ENCODE measurements around the gene RASAL2.

Gene RASAL2

GRCh38 chr1:178127482-178128191, 33.7 kb downstream of the RASAL2 start:
- Histone ChIP-seq H3K4me3 (ENCODE audit: low read length) (no peak overlapping the region), H3K4me1 (ENCODE audit: control insufficient read depth, insufficient read depth, low read length) (no peaks in the 10 kb centered on the region), H3K36me3 (ENCODE audit: control insufficient read depth, insufficient read depth, low read length) (no peaks in the 10 kb centered on the region), H3K9ac (ENCODE audit: low read length) (no peak overlapping the region), H3K27me3 (ENCODE audit: control insufficient read depth, insufficient read depth, low read length) (no peaks in the 10 kb centered on the region), H3K27ac (ENCODE audit: low read depth, low read length) (no peak overlapping the region)

GRCh38 chr1:178133239-178133989, 39.5 kb downstream of the RASAL2 start:
- Histone ChIP-seq H3K27ac (ENCODE audit: low read depth, low read length) (no peak overlapping the region), H3K4me3 (ENCODE audit: low read length) (no peak overlapping the region), H3K36me3 (ENCODE audit: control insufficient read depth, insufficient read depth, low read length) (no peaks in the 10 kb centered on the region), H3K27me3 (ENCODE audit: control insufficient read depth, insufficient read depth, low read length) (no peaks in the 10 kb centered on the region), H3K4me1 (ENCODE audit: control insufficient read depth, insufficient read depth, low read length) (peaks cover 2% of the 10 kb centered on the region), H3K9ac (ENCODE audit: low read length) (no peak overlapping the region)

GRCh38 chr1:178134061-178134460, 40.2 kb downstream of the RASAL2 start:
- H3K27ac ChIP-seq (ENCODE audit: low read depth, low read length): no peak overlapping the region
- H3K4me1 ChIP-seq (ENCODE audit: control insufficient read depth, insufficient read depth, low read length): peaks cover 2% of the 10 kb centered on the region
- no peaks in the 10 kb centered on the region for H3K36me3 ChIP-seq (ENCODE audit: control insufficient read depth, insufficient read depth, low read length)
- no peak overlapping the region for H3K4me3 ChIP-seq (ENCODE audit: low read length)
- no peaks in the 10 kb centered on the region for H3K27me3 ChIP-seq (ENCODE audit: control insufficient read depth, insufficient read depth, low read length)
- H3K9ac ChIP-seq (ENCODE audit: low read length): no peak overlapping the region

- Histone ChIP-seq H3K9ac (ENCODE audit: low read length) (no peak overlapping the region), H3K4me1 (ENCODE audit: control insufficient read depth, insufficient read depth, low read length) (peaks cover 2% of the 10 kb centered on the region), H3K27ac (ENCODE audit: low read depth, low read length) (no peak overlapping the region), H3K4me3 (ENCODE audit: low read length) (no peak overlapping the region), H3K36me3 (ENCODE audit: control insufficient read depth, insufficient read depth, low read length) (no peaks in the 10 kb centered on the region), H3K27me3 (ENCODE audit: control insufficient read depth, insufficient read depth, low read length) (no peaks in the 10 kb centered on the region)
Measured at GRCh38 chr1:178137238-178137637, 43.3 kb downstream of the RASAL2 start.

- Histone ChIP-seq H3K27ac (ENCODE audit: low read depth, low read length) (no peak overlapping the region), H3K27me3 (ENCODE audit: control insufficient read depth, insufficient read depth, low read length) (no peaks in the 10 kb centered on the region), H3K4me3 (ENCODE audit: low read length) (no peak overlapping the region), H3K4me1 (ENCODE audit: control insufficient read depth, insufficient read depth, low read length) (peaks cover 1% of the 10 kb centered on the region), H3K9ac (ENCODE audit: low read length) (no peak overlapping the region), H3K36me3 (ENCODE audit: control insufficient read depth, insufficient read depth, low read length) (no peaks in the 10 kb centered on the region)
Measured at GRCh38 chr1:178142806-178143205, 48.9 kb downstream of the RASAL2 start.

GRCh38 chr1:178143730-178144690, 50.1 kb downstream of the RASAL2 start:
- H3K4me3 ChIP-seq (ENCODE audit: low read length): no peak overlapping the region
- no peak overlapping the region for H3K9ac ChIP-seq (ENCODE audit: low read length)
- H3K27me3 ChIP-seq (ENCODE audit: control insufficient read depth, insufficient read depth, low read length): no peaks in the 10 kb centered on the region
- H3K36me3 ChIP-seq (ENCODE audit: control insufficient read depth, insufficient read depth, low read length): no peaks in the 10 kb centered on the region
- no peaks in the 10 kb centered on the region for H3K4me1 ChIP-seq (ENCODE audit: control insufficient read depth, insufficient read depth, low read length)
- H3K27ac ChIP-seq (ENCODE audit: low read depth, low read length): no peak overlapping the region

- H3K4me1 ChIP-seq (ENCODE audit: control insufficient read depth, insufficient read depth, low read length): no peaks in the 10 kb centered on the region
Measured at GRCh38 chr1:178145605-178146004, 51.7 kb downstream of the RASAL2 start.

GRCh38 chr1:178146436-178146835, 52.5 kb downstream of the RASAL2 start:
- Histone ChIP-seq H3K27me3 (ENCODE audit: control insufficient read depth, insufficient read depth, low read length) (no peaks in the 10 kb centered on the region), H3K9ac (ENCODE audit: low read length) (no peak overlapping the region), H3K36me3 (ENCODE audit: control insufficient read depth, insufficient read depth, low read length) (no peaks in the 10 kb centered on the region), H3K27ac (ENCODE audit: low read depth, low read length) (no peak overlapping the region), H3K4me3 (ENCODE audit: low read length) (no peak overlapping the region), H3K4me1 (ENCODE audit: control insufficient read depth, insufficient read depth, low read length) (no peaks in the 10 kb centered on the region)

More at GRCh38 chr1:178145605-178146004, 51.7 kb downstream of the RASAL2 start:
- Histone ChIP-seq H3K4me3 (ENCODE audit: low read length) (no peak overlapping the region), H3K27me3 (ENCODE audit: control insufficient read depth, insufficient read depth, low read length) (no peaks in the 10 kb centered on the region), H3K9ac (ENCODE audit: low read length) (no peak overlapping the region), H3K36me3 (ENCODE audit: control insufficient read depth, insufficient read depth, low read length) (no peaks in the 10 kb centered on the region), H3K27ac (ENCODE audit: low read depth, low read length) (no peak overlapping the region)

GRCh38 chr1:178150610-178151009, 56.7 kb downstream of the RASAL2 start:
- Histone ChIP-seq H3K27me3 (ENCODE audit: control insufficient read depth, insufficient read depth, low read length) (no peaks in the 10 kb centered on the region), H3K9ac (ENCODE audit: low read length) (no peak overlapping the region), H3K36me3 (ENCODE audit: control insufficient read depth, insufficient read depth, low read length) (no peaks in the 10 kb centered on the region), H3K4me3 (ENCODE audit: low read length) (no peak overlapping the region), H3K27ac (ENCODE audit: low read depth, low read length) (no peak overlapping the region), H3K4me1 (ENCODE audit: control insufficient read depth, insufficient read depth, low read length) (no peaks in the 10 kb centered on the region)

GRCh38 chr1:178151831-178152230, 57.9 kb downstream of the RASAL2 start:
- Histone ChIP-seq H3K36me3 (ENCODE audit: control insufficient read depth, insufficient read depth, low read length) (no peaks in the 10 kb centered on the region), H3K4me1 (ENCODE audit: control insufficient read depth, insufficient read depth, low read length) (no peaks in the 10 kb centered on the region), H3K4me3 (ENCODE audit: low read length) (no peak overlapping the region), H3K27me3 (ENCODE audit: control insufficient read depth, insufficient read depth, low read length) (no peaks in the 10 kb centered on the region), H3K27ac (ENCODE audit: low read depth, low read length) (no peak overlapping the region), H3K9ac (ENCODE audit: low read length) (no peak overlapping the region)

- Histone ChIP-seq H3K4me3 (ENCODE audit: low read length) (no peak overlapping the region), H3K9ac (ENCODE audit: low read length) (no peak overlapping the region), H3K36me3 (ENCODE audit: control insufficient read depth, insufficient read depth, low read length) (no peaks in the 10 kb centered on the region), H3K27ac (ENCODE audit: low read depth, low read length) (no peak overlapping the region), H3K27me3 (ENCODE audit: control insufficient read depth, insufficient read depth, low read length) (no peaks in the 10 kb centered on the region), H3K4me1 (ENCODE audit: control insufficient read depth, insufficient read depth, low read length) (no peaks in the 10 kb centered on the region)
Measured at GRCh38 chr1:178155481-178156255, 61.8 kb downstream of the RASAL2 start.
